Osteocyte (in vitro differentiated cells): ENCODE data around the gene CSMD2. TPM values are rescaled to one million over a fixed set of nuclear protein-coding genes. Genes with fewer than 3 reads are reported as not detected.

Experiments
- DNase-seq: peaks from one replicate; pipeline ENCODE4 v3.0.0; 2021; ENCODE audit warnings: mixed read lengths; ENCODE audit not compliant: unreplicated experiment; ENCODE audit errors: extremely low spot score
- H3K27ac Mint-ChIP-seq: one replicate; pipeline ENCODE4 v1.8.0; 2021; ENCODE audit warnings: mild to moderate bottlenecking, mixed read lengths; ENCODE audit not compliant: unreplicated experiment
- H3K27me3 Mint-ChIP-seq: one replicate; pipeline ENCODE4 v1.8.0; 2021; ENCODE audit warnings: mixed read lengths; ENCODE audit not compliant: unreplicated experiment
- H3K36me3 Mint-ChIP-seq: one replicate; pipeline ENCODE4 v1.8.0; 2021; ENCODE audit warnings: mixed read lengths; ENCODE audit not compliant: unreplicated experiment
- H3K4me1 Mint-ChIP-seq: one replicate; pipeline ENCODE4 v1.8.0; 2021; ENCODE audit warnings: mixed read lengths; ENCODE audit not compliant: unreplicated experiment
- H3K4me3 Mint-ChIP-seq: one replicate; pipeline ENCODE4 v1.8.0; 2021; ENCODE audit warnings: mild to moderate bottlenecking, moderate library complexity, mixed read lengths; ENCODE audit not compliant: unreplicated experiment
- H3K9me3 Mint-ChIP-seq: one replicate; pipeline ENCODE4 v1.8.0; 2021; ENCODE audit warnings: mixed read lengths; ENCODE audit not compliant: unreplicated experiment
- CTCF ChIP-seq: fragments of 200-600 bp; sonication (generic); IDR thresholded peaks from 2 replicates; pipeline ENCODE4 v1.5.0; 2021; ENCODE audit warnings: antibody characterized with exemption, mild to moderate bottlenecking, moderate library complexity
- total RNA-seq: library from RNA; stranded (reverse); gene quantifications from 2 replicates; pipeline ENCODE4 v1.2.1, GENCODE V29; 2021

Gene CSMD2
- total RNA-seq, 1 donor from 2014 or later, result not detected

DNA sequence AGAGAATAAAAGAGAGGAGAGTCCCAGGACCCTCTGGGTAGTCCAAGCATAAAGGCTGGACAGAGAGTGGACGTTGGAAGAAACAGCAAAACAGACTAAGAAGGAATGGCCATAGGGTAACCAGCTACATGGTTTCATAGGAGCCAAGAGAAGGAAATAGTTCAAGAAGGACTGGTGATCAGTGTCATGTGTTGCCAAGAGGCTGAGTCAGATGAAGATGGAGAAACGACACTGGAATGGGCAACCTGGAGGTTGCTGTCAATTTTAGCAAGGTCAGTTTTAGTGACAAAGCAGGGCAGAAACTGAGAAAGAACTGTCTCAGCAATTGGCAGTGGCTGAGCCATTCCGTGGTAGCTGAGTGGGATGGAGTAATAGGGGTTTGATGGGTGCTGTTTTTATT, 259.8 kb downstream of the CSMD2 start:
- TF ChIP-seq CTCF, result no peak
- no peak overlapping the region for H3K4me3 Mint-ChIP-seq

GRCh38 chr1:33903210-33903589, 261.8 kb downstream of the CSMD2 start:
- Mint-ChIP-seq H3K27ac (no peak overlapping the region), H3K9me3 (peaks cover 9% of the 10 kb centered on the region), H3K36me3 (no peaks in the 10 kb centered on the region), H3K27me3 (no peaks in the 10 kb centered on the region), H3K4me1 (no peaks in the 10 kb centered on the region), H3K4me3 (no peak overlapping the region)
- TF ChIP-seq CTCF, result no peak
- peak; percentile 21 for DNase-seq

More for the DNA sequence above, 259.8 kb downstream of the CSMD2 start:
- H3K4me1 Mint-ChIP-seq, result no peaks in the 10 kb centered on the region
- no peak for DNase-seq
- H3K27ac Mint-ChIP-seq, result no peak overlapping the region
- peaks cover 9% of the 10 kb centered on the region for H3K9me3 Mint-ChIP-seq
- H3K36me3 Mint-ChIP-seq, result no peaks in the 10 kb centered on the region
- no peaks in the 10 kb centered on the region for H3K27me3 Mint-ChIP-seq

DNA sequence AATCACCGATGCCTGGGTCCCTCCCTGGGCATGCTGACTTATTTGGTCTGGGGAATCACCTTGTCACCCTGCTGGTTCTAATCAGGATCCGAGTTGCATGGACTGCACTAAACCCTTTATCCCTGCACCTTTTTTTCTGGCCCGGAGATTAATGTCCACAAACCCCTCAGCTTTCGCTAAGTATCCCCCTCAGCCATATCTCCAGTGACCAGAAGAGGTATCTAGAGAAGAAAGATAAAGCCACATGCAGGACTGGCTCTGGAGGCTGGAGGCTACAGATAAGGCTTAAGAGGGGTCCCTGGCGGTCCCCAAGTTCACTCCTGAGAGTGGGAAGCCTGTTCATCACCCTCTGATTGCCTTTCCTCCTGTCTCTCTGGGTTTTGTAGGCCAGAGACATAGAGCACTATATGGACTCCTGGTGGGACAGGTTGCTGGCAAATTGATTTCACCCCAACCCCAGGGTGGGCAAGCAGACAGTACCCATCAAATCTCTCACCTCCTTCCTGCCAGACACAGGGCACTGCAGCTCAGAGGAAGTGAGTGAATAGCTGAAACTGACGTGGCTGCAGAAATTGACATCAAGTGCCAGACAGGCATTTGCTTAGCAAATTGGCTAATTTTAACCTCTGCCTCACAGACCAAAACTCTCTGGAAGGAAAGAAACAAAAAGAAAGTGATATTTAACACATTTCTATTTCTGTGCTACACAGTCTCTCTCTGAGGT, 262.4 kb downstream of the CSMD2 start:
- Mint-ChIP-seq H3K9me3 (peaks cover 9% of the 10 kb centered on the region), H3K27me3 (no peaks in the 10 kb centered on the region), H3K36me3 (no peaks in the 10 kb centered on the region), H3K4me1 (no peaks in the 10 kb centered on the region), H3K27ac (no peak overlapping the region), H3K4me3 (no peak overlapping the region)
- peak; percentile 60 for DNase-seq
- TF ChIP-seq CTCF, result no peak

GRCh38 chr1:33899746-33900145, 265.3 kb downstream of the CSMD2 start:
- H3K9me3 Mint-ChIP-seq, result no peaks in the 10 kb centered on the region
- H3K27ac Mint-ChIP-seq, result no peak overlapping the region
- no peaks in the 10 kb centered on the region for H3K27me3 Mint-ChIP-seq
- peak; percentile 59 for DNase-seq
- TF ChIP-seq CTCF, result no peak
- no peaks in the 10 kb centered on the region for H3K36me3 Mint-ChIP-seq
- no peak overlapping the region for H3K4me3 Mint-ChIP-seq
- no peaks in the 10 kb centered on the region for H3K4me1 Mint-ChIP-seq

- no peak overlapping the region for H3K27ac Mint-ChIP-seq
- H3K4me1 Mint-ChIP-seq, result no peaks in the 10 kb centered on the region
- no peaks in the 10 kb centered on the region for H3K36me3 Mint-ChIP-seq
These were observed 266.1 kb downstream of the CSMD2 start for GRCh38 chr1:33898881-33899280.

More at GRCh38 chr1:33898881-33899280, 266.1 kb downstream of the CSMD2 start:
- no peaks in the 10 kb centered on the region for H3K9me3 Mint-ChIP-seq
- TF ChIP-seq CTCF, result no peak
- H3K27me3 Mint-ChIP-seq, result no peaks in the 10 kb centered on the region
- DNase-seq, result no peak
- no peak overlapping the region for H3K4me3 Mint-ChIP-seq
